HG03342 (cell line): ENCODE data around the gene PPEF1.
"Not testable (repeated sequence)": the region's sequence is repeated elsewhere in the genome, so short reads cannot be mapped to it uniquely, and the experiment has no call there.

Experiments
- ATAC-seq: cut with Tn5 transposase; IDR thresholded peaks from one replicate; pipeline ENCODE4 v1.9.1; 2021; ENCODE audit warnings: mild to moderate bottlenecking, moderate library complexity; ENCODE audit not compliant: unreplicated experiment

Gene PPEF1

DNA sequence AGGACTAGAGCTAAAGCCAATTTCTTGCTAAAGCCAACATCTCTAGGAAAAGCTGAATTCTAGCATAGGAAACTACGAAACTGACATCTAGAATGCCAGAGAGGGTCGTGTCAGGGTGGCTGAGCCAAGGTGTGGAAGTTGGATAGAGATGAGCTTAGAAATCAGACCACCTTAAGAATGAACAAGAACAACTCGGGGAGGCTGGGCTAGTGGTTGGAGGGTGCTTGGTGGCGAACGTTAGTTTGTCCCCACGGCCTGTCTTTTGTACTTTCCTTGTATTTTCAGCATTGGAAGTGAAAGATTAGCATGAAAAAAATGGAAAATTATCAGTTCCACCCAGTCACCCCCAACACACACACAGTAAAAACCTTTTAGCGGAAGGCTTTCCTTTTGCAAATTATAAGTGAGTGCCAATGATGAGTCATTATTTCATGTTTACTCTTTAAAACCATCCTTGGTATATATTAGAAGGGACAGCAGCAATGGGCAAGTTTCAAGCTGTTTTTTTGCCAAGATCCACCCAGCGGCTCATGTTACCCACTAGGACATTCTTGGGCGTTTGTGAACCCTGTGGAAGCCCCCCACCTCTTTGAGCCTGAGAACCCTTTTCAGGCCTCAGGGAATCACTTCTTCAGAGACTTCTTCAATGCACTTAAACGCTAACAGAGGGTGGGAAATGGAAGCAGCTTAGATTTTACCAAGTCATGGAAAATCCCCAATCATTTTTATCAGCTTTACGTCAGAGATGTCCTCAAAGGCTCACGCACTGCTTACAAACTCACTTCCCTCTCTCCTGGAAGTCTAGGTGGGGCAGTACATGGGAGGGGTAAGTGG lies 4.9 kb upstream of the PPEF1 start:
- no peak for ATAC-seq

DNA sequence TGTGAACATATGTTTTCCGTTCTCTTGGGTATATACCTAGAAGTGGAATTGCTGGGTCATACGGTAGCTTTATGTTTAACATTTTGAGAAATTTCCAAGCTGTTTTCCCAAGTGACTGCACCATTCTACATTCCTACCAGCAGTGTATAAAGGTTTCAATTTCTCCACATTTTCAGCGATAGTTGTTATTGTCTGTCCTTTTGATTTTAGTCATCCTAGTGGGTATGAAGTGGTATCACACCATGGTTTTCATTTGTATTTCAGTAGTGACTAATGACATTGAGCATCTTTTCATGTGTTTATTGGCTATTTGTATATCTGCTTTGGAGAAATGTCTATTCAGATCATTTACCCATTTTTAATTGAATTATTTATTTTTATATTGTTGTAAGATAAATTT lies 2.4 kb downstream of the PPEF1 start:
- no peak for ATAC-seq

DNA sequence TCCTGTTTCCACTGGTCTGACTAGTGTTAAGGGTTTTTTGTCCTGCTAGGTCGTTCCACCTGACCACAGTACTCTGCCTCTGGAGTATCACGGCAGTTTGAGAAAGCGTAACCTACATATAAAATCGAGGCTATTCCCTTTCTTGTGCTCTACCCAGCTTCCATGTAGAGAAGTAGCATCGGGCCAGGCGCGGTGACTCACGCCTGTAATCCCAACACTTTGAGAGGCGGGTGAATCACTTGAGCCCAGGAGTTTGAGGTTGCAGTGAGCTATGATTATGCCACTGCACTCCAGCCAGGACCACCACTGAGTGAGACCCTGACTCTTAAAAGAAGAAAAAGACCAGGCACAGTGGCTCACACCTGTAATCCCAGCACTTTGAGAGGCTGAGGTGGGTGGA lies 7.5 kb downstream of the PPEF1 start:
- no peak for ATAC-seq

DNA sequence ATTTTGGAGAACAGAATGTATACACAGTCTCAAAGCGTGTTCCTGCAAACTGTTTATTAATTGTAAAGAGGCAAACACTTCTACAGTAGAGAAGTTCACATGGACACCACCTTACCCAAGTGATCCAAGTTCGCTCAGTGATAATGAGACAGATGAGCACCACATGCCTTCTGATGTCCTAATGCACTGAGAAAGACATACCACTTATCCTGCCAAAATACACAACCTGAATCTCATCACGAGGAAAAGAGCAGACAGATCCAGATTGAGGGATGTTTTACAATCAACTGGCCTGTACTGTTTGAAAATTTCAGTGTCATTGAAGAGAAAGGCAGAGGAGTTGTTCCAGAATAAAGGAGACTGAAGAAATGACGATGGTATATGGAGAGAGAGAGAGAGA lies 12.4 kb downstream of the PPEF1 start:
- ATAC-seq: no peak

DNA sequence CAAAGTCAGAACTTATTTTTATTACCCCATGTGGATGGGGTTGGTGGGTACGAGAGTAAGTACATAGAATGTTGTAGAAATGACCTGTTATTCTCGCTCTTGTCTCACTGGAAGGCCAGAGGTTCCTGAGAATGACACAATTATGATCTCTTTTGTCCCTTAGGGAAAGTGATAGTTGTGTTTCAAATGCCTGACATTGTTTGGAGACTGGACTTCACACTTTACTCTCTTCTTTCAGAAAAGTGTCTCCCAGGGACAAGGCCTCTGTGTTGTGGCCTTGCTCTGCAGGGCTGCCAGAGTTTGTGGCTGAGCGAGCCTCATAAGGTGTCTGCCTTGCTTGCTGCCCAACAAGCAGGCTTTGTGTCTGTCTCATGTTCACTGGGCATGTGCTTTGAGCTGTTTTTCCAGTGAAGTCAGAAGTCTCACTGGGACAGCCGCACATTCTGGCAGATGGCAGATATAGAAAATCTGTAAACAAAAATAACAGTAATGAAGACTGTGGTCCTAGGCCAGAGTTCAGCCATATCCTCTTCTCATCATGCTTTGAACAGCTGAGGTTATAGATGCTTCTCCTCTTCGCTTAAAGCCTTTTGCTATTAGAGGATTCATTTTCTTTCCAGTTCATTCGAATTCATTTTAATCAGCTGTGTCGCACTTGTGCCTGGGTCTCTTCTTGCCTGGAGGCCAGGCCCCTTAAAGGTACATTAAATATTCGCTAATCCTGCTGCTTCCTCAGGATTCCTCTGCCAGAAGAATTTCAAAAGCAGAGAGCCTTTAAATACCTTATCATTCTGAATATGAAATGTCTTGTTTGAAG lies 14.4 kb downstream of the PPEF1 start:
- ATAC-seq: no peak

DNA sequence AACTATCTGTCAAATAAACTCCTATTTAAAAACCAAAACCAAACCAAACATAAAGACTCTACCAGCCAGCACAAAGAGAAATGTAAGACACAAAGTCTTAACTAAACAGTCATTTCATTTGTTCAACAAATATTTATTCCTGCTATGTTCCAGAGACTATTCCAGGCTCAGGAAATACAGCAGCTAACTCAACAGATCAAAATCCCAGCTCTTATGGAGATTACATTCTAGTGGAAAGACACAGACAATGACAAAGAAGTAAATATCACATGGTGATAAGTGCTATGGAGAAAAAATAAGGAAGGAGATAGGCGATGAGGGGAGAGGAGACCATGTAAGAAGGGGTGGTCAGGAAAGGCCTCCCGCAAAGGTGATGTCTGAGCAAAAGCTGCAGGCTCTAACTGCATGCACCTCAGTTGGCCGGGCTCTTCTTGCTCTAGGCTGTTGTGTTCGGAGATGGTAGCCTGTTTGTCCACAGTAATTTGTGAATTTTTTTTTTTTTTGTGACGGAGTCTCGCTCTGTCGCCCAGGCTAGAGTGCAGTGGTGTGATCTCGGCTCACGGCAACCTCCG lies 15.1 kb downstream of the PPEF1 start:
- ATAC-seq: no peak

DNA sequence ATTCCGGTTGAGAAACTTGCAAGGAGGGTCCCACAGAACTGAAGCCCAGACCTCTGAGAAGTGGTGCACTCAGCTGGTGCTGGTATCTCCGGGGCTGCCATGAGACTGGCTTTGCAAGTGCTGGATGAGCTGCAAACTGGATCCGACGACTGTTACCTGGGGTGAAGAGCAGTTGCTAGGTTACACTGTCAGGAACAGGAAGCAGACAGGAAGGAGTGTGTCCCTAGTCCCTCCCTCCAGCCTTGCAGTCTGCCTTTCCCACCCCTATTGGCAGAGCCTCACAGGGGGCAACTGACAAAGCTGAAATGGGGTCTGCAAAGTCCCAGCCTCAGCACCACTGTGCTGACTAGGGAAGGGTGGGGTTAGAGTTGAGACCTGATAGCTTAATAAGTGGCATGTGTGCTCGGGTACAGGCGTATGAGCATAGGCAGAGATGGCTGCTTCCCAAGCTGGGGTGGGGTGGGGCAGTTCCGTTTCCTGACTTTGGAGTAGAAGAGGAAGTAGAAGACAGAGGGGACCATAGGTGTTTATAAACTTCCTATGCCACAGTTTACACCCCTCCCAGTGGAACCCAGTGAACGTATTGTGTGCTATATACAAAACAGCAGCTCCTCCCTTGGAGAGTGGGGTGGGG lies 18.0 kb downstream of the PPEF1 start:
- no peak for ATAC-seq

DNA sequence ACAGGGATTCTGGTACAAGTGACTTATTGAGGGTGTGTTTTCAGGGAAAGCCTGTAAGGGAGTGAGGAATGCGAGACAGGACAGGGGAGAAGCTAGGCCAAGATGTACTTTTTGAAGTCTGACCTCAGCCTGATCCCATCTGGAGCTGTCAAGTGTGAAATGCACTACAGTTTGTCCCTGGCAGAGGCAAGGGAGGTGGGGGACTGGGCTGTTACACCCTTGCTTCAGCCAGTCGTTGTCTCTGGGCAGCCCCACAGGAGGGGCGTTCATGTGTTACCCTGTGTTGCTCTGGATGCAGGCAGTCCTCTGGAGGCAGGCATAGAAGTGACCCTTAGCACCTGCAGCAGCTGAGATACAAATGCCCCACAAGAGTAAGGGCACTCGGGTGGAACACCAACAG lies 25.8 kb downstream of the PPEF1 start:
- ATAC-seq: no peak

DNA sequence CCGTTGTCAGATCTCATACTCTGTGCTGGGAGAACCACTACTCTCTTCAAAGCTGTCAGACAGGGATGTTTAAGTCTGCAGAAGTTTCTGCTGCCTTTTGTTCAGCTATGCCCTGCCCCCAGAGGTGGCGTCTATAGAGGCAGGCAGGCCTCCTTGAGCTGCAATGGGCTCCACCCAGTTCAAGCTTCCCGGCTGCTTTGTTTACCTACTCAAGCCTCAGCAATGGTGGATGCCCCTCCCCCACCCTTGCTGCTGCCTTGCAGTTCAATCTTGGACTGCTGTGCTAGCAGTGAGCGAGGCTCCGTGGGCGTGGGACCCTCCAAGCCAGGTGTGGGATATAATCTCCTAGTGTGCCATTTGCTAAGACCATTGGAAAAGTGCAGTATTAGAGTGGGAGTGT lies 32.2 kb downstream of the PPEF1 start:
- ATAC-seq: not testable (repeated sequence)

DNA sequence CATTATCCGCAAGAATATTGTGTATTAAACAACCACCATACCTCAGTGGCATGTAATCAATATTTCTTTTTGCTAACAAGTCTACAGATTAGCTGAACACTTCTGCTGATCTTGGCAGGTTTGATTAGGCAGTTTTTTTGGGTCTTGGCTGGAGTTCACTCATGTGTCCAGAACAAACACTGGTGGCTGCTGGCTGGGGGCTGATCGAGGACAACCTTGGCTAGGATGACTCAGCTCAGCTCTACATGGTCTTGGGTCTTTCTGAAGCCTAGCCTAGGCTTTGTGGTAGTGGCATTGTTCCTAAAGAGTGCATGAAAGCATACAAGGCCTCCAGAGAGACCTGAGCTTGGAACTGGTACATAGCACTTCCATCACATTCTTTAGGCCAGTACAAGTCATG lies 41.1 kb downstream of the PPEF1 start:
- no peak for ATAC-seq

DNA sequence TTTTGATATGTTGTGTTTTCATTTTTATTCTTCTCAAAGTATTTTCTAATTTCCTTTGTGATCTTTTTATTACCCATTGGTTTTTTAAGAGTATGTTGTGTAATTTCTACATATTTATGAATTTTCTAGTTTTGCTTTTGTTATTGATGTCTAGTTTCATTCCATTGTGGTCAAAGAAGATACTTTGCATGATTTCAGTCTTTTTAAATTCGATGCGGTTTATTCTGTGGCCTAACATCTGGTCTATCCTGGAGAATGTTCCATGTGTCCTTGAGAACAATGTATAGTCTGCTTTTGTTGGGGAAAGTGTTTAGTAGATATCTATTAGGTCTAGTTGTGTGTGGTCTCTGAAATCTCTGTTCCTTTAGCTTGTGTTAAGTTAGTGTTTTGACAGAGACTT lies 46.2 kb downstream of the PPEF1 start:
- no peak for ATAC-seq

DNA sequence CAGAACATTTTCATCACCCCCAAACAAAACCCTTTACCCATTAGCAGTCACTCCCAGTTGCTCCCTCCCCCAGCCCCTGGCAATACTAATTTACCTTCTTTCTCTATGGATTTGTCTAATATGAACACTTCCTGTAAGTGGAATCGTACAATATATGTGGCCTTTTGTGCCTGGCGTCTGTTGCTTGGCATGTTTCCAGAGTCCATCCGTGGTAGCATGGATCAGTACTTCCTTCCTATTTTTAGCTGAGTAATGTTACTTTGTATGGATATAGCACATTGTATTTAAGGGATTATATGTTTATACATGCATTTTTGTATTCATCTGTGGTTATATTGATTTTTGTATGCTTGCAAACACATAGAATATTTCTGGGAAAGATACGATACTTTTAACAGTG lies 48.2 kb downstream of the PPEF1 start:
- no peak for ATAC-seq

DNA sequence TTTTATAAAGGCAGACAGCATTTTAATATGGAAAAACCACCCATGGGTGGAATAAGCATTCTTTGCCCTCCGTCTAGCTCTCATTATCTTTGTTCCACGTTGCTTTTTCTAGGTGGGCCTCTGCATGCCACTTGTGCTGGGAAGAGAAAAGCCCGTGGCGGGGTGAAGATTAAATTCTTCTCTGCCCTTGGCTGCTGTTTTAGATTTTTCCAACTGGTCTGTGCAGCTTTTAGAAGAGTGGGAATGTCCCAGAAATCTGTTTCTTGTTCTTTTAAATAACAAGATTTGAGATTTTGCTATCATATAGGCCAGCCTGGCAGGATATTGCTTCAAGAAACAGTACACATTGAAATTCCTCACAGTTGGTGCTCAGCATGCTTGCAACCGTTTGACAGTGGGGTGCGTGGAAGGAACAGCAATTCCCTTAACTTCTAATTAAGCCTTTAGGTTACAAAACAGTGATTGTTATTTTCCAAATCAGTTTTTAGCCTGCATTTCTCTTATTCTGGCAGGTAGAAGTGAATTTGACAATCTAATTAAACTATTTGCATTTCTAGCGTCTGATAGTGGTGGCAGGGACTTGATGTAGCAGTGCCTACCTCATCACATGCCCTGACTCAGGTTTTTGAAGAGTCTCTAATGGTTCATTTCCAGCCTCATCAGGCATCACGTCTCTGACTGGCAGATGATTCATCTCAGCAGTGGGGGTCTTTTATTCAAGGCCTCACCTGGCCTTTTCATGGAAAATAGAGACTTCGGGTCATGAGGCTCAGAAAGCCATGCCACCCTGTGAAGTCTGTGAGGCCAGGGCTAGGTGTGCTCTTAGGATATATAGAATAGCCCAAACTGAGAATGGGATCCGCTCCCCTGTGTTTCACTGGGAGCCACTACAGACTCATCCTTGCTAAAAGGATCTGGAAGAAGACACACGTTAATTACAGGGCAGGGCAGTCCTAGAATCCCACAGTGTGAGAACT lies 50.8 kb downstream of the PPEF1 start:
- no peak for ATAC-seq

DNA sequence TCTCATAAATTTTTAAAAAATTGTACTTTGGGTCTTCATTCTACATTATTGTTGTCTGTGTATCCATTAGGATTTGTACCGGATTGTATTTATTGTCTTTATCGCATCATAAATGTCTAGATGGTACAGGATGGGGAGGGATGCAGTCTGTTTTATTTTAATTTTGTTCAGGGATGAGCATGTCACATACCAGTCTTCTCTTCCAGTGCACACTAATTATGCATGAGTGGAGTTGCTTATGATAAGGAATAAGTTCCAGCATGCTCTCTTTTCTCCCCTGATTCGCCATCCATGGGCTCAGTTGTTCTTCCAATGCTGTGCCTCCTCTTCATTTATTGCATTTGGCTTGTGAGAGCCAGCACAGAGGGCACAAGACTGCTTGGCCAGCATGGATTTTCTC lies 54.3 kb downstream of the PPEF1 start:
- ATAC-seq: no peak

DNA sequence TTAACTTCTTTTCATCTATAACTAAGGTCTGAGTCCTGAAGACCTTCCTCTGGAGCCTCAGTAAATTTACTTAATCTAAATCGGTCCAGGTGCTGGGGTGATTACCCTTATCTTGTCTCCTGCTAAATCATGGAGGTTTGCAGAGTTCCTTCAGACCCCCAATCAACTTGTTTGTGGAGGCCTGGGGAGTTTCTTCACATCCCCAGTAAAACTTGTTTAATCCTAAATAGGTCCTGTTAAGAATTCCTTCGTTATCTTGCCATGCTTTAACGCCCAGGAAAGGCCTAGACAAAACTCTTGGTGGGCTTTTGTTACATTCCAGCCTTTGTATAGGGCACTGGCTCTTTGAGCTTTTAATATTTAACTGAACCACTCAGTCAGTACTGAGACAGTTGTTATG lies 55.7 kb downstream of the PPEF1 start:
- ATAC-seq: not testable (repeated sequence)

DNA sequence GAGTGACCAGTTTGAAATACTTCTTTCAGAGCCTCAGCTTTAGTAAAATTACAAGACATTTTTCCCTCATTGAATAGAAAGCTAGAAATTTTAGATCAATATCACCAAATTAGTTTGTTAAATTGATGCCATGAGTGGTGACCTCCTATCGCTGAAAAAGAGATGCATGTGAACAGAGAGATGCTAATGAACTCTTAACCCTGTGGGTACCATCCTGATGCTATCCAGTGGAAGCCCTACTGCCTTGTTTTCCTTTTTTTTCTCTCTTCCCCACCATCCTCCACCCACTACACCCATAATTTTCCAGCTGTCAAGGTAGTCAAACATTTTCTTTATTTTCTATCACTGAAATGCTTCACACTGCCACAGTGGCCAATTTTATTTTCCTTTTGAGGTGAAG lies 61.9 kb downstream of the PPEF1 start:
- no peak for ATAC-seq

DNA sequence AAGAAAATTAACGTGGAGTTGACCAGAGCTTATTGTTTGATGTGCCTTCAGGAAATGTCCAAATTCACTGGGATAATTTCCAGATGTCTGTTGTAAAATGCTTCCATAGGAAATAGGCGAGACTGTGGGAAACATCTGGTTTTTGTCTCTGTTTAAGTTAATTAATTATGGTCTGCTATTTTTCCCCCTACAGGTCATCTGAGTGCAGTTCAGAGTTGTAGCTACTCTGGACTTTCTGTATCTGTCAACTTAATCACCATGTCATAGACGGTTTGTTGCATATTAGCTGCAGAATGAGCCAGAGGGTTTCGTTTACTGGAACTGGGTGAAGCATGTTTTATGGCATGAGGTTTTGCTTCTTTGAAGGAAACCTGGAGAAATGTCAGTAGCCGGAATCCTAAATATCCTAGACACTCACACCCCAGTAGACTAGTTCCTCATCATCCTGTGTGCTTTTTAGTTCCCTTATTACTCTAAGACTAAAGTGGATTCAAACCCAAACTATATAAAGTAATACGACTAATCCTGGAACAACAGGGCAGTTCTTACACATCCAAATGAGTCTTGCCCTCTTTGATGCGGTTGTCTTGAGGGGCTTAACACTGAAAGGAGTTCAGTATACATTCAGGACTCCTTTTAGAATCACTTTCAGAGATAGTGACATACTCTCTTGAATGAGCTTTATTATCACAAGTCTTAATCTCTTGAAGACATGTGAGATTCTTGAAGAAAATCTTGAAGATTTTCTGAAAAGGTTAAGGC lies 62.5 kb downstream of the PPEF1 start:
- ATAC-seq: no peak

DNA sequence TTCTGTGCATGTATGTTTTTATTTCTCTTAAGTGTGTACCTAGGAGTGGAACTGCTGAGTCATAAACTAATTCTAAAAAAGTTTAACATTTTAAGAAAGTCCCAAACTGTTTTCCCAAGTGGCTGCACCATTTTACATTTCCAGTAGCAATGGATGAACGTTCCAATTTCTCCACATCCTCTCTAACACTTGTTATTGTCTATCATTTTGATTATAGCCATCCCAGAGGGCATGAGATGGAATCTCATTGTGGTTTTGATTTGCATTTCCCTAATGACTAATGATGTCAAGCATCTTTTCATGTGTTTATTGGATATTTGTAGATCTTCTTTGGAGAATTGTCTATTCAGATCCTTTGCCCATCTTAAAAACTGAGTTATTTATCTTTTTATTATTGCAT lies 82.5 kb downstream of the PPEF1 start:
- no peak for ATAC-seq

DNA sequence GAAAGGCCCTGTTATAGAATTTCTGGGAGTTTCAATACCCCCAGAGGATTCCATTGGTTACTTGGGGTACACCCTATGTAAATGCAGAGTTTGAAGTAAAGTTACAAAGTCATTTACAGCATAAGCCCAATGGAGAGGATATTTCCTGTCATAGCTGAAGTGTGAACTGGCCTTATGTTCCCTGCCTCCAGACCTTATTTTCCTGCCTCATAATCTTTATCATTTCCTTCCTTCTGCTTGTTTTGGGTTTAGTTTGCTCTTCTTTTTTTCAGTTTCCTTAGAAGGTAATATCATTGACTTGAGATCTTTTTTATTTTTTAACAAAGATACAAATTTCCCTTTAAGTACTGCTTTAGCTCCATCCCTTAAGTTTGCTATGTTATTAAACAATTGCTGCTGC lies 85.4 kb downstream of the PPEF1 start:
- no peak for ATAC-seq
